GM10248 (cell line): ENCODE data around the gene MRNIP.

ENCODE experiments used
- CTCF ChIA-PET: fragments of 300-600 bp; sonication (Branson Sonifier 250); formaldehyde crosslinking; extraction: SDS; loops from one replicate; lab custom pipeline; 2021; ENCODE audit warnings: antibody characterized with exemption; lab: Yijun Ruan, JAX
- POLR2A ChIA-PET: fragments of 350-650 bp; sonication (Branson Sonifier 250); formaldehyde crosslinking; extraction: SDS; loops from one replicate; lab custom pipeline; 2020; ENCODE audit warnings: antibody characterized with exemption; lab: Yijun Ruan, JAX
- DNase-seq: peaks from one replicate; pipeline ENCODE4 v3.0.0; 2012; ENCODE audit errors: extremely low spot score
- CTCF ChIP-seq: IDR thresholded peaks from 2 replicates; pipeline ENCODE4 v1.5.1; 2012; ENCODE audit warnings: mild to moderate bottlenecking, low read depth; ENCODE audit errors: extremely low read depth, missing control alignments, control extremely low read depth

The MRNIP gene

GRCh38 chr5:179801304-179802206, 57.1 kb downstream of the MRNIP start:
- ChIA-PET POLR2A (interaction anchor here (0.8 to 1.0 kb wide), 3 partner anchors 19 to 186 kb away, joined by 3 to 8 read pairs (median 3); partner anchors contain the start of gene SQSTM1), CTCF (interaction anchor here (0.6 to 3.5 kb wide), 41 partner anchors 8 to 515 kb away, joined by 3 to 20 read pairs (median 4); partner anchors contain the start of genes LTC4S, MRNIP and SQSTM1)
- DNase-seq: peak; percentile 80
- peak; percentile 73 for TF ChIP-seq CTCF

GRCh38 chr5:179800696-179801201, 57.9 kb downstream of the MRNIP start:
- POLR2A ChIA-PET: no interaction called here

GRCh38 chr5:179800071-179800695, 58.4 kb downstream of the MRNIP start:
- CTCF ChIA-PET: interaction anchor here (1.0 to 1.2 kb wide), 2 partner anchors 11 to 13 kb away, joined by 3 to 4 read pairs; no protein-coding TSS in a partner anchor
- no peak for TF ChIP-seq CTCF

More at GRCh38 chr5:179800696-179801201, 57.9 kb downstream of the MRNIP start:
- DNase-seq: no peak
- no peak for TF ChIP-seq CTCF
- CTCF ChIA-PET: interaction anchor here (1.0 to 3.2 kb wide), 6 partner anchors 13 to 515 kb away, joined by 3 to 20 read pairs (median 6); partner anchors contain the start of gene MRNIP

GRCh38 chr5:179799644-179799973, 59.0 kb downstream of the MRNIP start:
- POLR2A ChIA-PET: no interaction called here
- TF ChIP-seq CTCF: no peak
- CTCF ChIA-PET: interaction anchor here (1.2 kb wide), 1 partner anchor 12 kb away, joined by 3 read pairs; no protein-coding TSS in a partner anchor
- no peak for DNase-seq

More at GRCh38 chr5:179800071-179800695, 58.4 kb downstream of the MRNIP start:
- no peak for DNase-seq
- POLR2A ChIA-PET: no interaction called here

GRCh38 chr5:179798771-179799643, 59.6 kb downstream of the MRNIP start:
- TF ChIP-seq CTCF: no peak
- ChIA-PET CTCF (interaction anchor here (1.2 to 5.8 kb wide), 3 partner anchors 13 to 36 kb away, joined by 3 to 33 read pairs (median 7); no protein-coding TSS in a partner anchor), POLR2A (interaction anchor here (0.9 kb wide), 1 partner anchor 1645 kb away, joined by 4 read pairs; no protein-coding TSS in a partner anchor)
- no peak for DNase-seq
